Lower leg skin (tissue), 4 donors: ENCODE measurements around the gene HAUS3. TPM values are rescaled to one million over a fixed set of nuclear protein-coding genes. Genes with fewer than 3 reads are reported as not detected.
A peak's percentile ranks its signal among the peaks of the same experiment; 100 is the strongest.

Experiments used
- DNase-seq, 2 donors: peaks; one replicate each; pipeline ENCODE4 v3.0.0-alpha.2; 2019; ENCODE audit warnings: low spot score in 2 of 2
- H3K4me3 ChIP-seq: fragments of 200-600 bp; sonication (generic); 2 replicates; pipeline ENCODE4 v1.5.1; 2017; ENCODE audit warnings: mild to moderate bottlenecking, low read depth; ENCODE audit not compliant: poor library complexity, severe bottlenecking
- CTCF ChIP-seq, 3 donors: fragments of 450-650 bp; IDR thresholded peaks; one replicate each; pipeline ENCODE4 v1.5.1; 2016; ENCODE audit warnings: antibody characterized with exemption in 3 of 3, mild to moderate bottlenecking in 3 of 3, moderate library complexity in 2 of 3
- POLR2A ChIP-seq, 2 donors: fragments of 450-650 bp; IDR thresholded peaks; one replicate each; pipeline ENCODE4 v1.6.1; 2016 to 2017; ENCODE audit warnings: antibody characterized with exemption in 2 of 2, mild to moderate bottlenecking in 1 of 2, moderate library complexity in 1 of 2
- WGBS, 2 donors: methylation state at CpG; one replicate each; pipeline ENCODE4 v1.1.5; 2018; 5-methylcytosine and 5-hydroxymethylcytosine counted together
- intact Hi-C: fragments of 100-400 bp; cut with DNase I; formaldehyde crosslinking; loops from one replicate; pipeline ENCODE4 v1.15.0; 2023; ENCODE audit warnings: low total_unique reads
- total RNA-seq, 4 donors: library from RNA; depleted of rRNA; stranded (reverse); fragments of >200 nt; gene quantifications; one replicate each; pipeline ENCODE4 v1.1.0, GENCODE V29; 2016

The HAUS3 gene
- total RNA-seq, 4 donors from 2014 or later, result 6.8 to 15.3 (median 12.4) TPM

- H3K4me3 ChIP-seq, result no peak overlapping the region
- intact Hi-C loops, result no loop called here
- peak in 1 of 2 donors; percentile 75 for DNase-seq
- WGBS, 2 donors, result 81 to 86% methylated on average over 5 to 8 of the region's 10 CpGs
- no peak for TF ChIP-seq POLR2A (IDR thresholded peaks at IDR 0.05)
- TF ChIP-seq CTCF (IDR thresholded peaks at IDR 0.05), result no peak
Observed at GRCh38 chr4:2288051-2288541, 46.2 kb upstream of the HAUS3 start.

GRCh38 chr4:2287594-2287915 lies 45.6 kb upstream of the HAUS3 start:
- H3K4me3 ChIP-seq, result no peak overlapping the region
- 78 to 88% methylated on average over 8 to 9 of the region's 9 CpGs for WGBS, 2 donors
- DNase-seq, result no peak
- intact Hi-C loops, result no loop called here
- no peak for TF ChIP-seq CTCF (IDR thresholded peaks at IDR 0.05)
- no peak for TF ChIP-seq POLR2A (IDR thresholded peaks at IDR 0.05)

GRCh38 chr4:2286904-2287593 lies 45.1 kb upstream of the HAUS3 start:
- DNase-seq, result no peak
- 82 to 85% methylated on average over 17 to 19 of the region's 19 CpGs for WGBS, 2 donors
- TF ChIP-seq POLR2A (IDR thresholded peaks at IDR 0.05), result no peak
- no peak for TF ChIP-seq CTCF (IDR thresholded peaks at IDR 0.05)
- no peak overlapping the region for H3K4me3 ChIP-seq
- intact Hi-C loops, result no loop called here

GRCh38 chr4:2285613-2286381 lies 43.9 kb upstream of the HAUS3 start:
- no peak overlapping the region for H3K4me3 ChIP-seq
- intact Hi-C loops, result no loop called here
- 75 to 76% methylated on average over 23 to 27 of the region's 27 CpGs for WGBS, 2 donors
- DNase-seq, result no peak
- TF ChIP-seq POLR2A (IDR thresholded peaks at IDR 0.05) (no peak), CTCF (IDR thresholded peaks at IDR 0.05) (no peak)

GRCh38 chr4:2284934-2285612 lies 43.2 kb upstream of the HAUS3 start:
- WGBS, 2 donors, result 85 to 88% methylated on average over 15 of the region's 15 CpGs
- no peak overlapping the region for H3K4me3 ChIP-seq
- intact Hi-C loops, result no loop called here
- no peak for DNase-seq
- TF ChIP-seq CTCF (IDR thresholded peaks at IDR 0.05) (no peak), POLR2A (IDR thresholded peaks at IDR 0.05) (no peak)
